CD4-positive, CD25-positive, alpha-beta regulatory T cell (primary cell): Measurements from ENCODE around the gene ME2. TPM values are rescaled to one million over a fixed set of nuclear protein-coding genes. Genes with fewer than 3 reads are reported as not detected.

Experiments
- ATAC-seq, 2 donors: fragments of 150-1000 bp; cut with Tn5 transposase; one replicate each; pipeline ENCODE4 v1.10.0; 2021; ENCODE audit warnings: low read depth in 2 of 2, moderate number of reproducible peaks in 2 of 2, moderate library complexity in 1 of 2
- DNase-seq, 3 donors: peaks; one replicate each; pipeline versions ENCODE4 v3.0.0 to v3.0.0-alpha.2; 2012 to 2022; ENCODE audit warnings: mixed read lengths in 1 of 3
- H3K27ac ChIP-seq: one replicate; pipeline ENCODE4 v1.7.0; 2013; ENCODE audit warnings: mild to moderate bottlenecking, low read length; ENCODE audit not compliant: insufficient read depth, poor library complexity, severe bottlenecking
- H3K27me3 ChIP-seq: one replicate; pipeline ENCODE4 v1.7.0; 2013; ENCODE audit warnings: low read length; ENCODE audit not compliant: control insufficient read depth, insufficient read depth
- H3K36me3 ChIP-seq: one replicate; pipeline ENCODE4 v1.7.0; 2013; ENCODE audit warnings: mild to moderate bottlenecking, low read length, moderate library complexity; ENCODE audit not compliant: control insufficient read depth, insufficient read depth
- H3K4me1 ChIP-seq: 2 replicates; pipeline ENCODE4 v1.7.0; 2013; ENCODE audit warnings: mild to moderate bottlenecking, low read length; ENCODE audit not compliant: insufficient read depth, control insufficient read depth, poor library complexity, severe bottlenecking
- H3K4me3 ChIP-seq: one replicate; pipeline ENCODE4 v1.7.0; 2013; ENCODE audit warnings: low read depth, mild to moderate bottlenecking, low read length, moderate library complexity
- H3K9me3 ChIP-seq, 2 experiments: 1 replicate in 1 of 2; 2 replicates in 1 of 2; pipeline ENCODE4 v1.7.0; 2013; ENCODE audit warnings: low read length in 2 of 2, mild to moderate bottlenecking in 1 of 2, moderate library complexity in 1 of 2; ENCODE audit not compliant: control insufficient read depth in 2 of 2
- H3K27ac Mint-ChIP-seq, 3 donors: one replicate each; pipeline ENCODE4 v1.8.0; 2020 to 2022; ENCODE audit warnings: mild to moderate bottlenecking in 3 of 3, mixed read lengths in 3 of 3, moderate library complexity in 2 of 3
- H3K27me3 Mint-ChIP-seq: one replicate; pipeline ENCODE4 v1.8.0; 2022; ENCODE audit warnings: mild to moderate bottlenecking, mixed read lengths
- H3K36me3 Mint-ChIP-seq: one replicate; pipeline ENCODE4 v1.8.0; 2020; ENCODE audit warnings: mixed read lengths
- H3K4me1 Mint-ChIP-seq, 4 donors: one replicate each; pipeline ENCODE4 v1.8.0; 2020 to 2022; ENCODE audit warnings: mixed read lengths in 4 of 4, mild to moderate bottlenecking in 1 of 4
- H3K4me3 Mint-ChIP-seq, 4 donors: one replicate each; pipeline ENCODE4 v1.8.0; 2020 to 2022; ENCODE audit warnings: mild to moderate bottlenecking in 4 of 4, mixed read lengths in 4 of 4, moderate library complexity in 3 of 4
- H3K9me3 Mint-ChIP-seq, 7 donors: one replicate each; pipeline ENCODE4 v1.8.0; 2020 to 2022; ENCODE audit warnings: mixed read lengths in 7 of 7, mild to moderate bottlenecking in 3 of 7, moderate library complexity in 2 of 7
- polyA plus RNA-seq, 4 donors: library from polyadenylated mRNA; unstranded; fragments of 300-500 nt; fragmentation: Illumina TruSeq; gene quantifications; one replicate each; pipeline ENCODE4 v1.2.3, GENCODE V29; 2021
- total RNA-seq: library from RNA; stranded (reverse); gene quantifications from one replicate; pipeline ENCODE4 v1.2.3, GENCODE V29; 2022

Gene ME2
- total and polyA plus RNA-seq, 5 donors from 2014 or later = 29.5 to 45.4 (median 39.7) TPM

DNA sequence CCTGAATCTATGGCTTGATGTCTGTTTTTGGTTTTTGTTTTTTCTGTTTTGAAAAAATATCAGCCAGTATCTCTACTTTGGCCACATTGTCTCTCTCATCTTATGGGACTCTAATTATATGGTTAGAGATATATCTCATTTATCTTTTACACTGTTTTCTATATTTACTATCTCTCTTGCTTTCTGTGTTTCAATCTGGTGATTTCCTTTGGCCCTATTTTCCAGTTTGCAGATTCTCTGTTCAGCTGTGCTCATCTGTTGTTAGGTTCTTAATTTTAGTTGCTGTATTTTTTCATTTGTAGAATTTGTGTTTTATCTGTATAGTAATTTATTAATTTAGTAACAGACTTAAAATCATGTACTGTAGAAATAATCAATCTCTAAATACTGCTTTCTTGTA lies 47.6 kb downstream of the ME2 start:
- H3K9me3 Mint-ChIP-seq = peaks cover 0 to 10% (median 4%) of the 10 kb centered on the region in 7 donors
- H3K4me1 Mint-ChIP-seq = no peaks in the 10 kb centered on the region
- Histone ChIP-seq H3K27me3 (no peaks in the 10 kb centered on the region), H3K36me3 (peaks cover 62% of the 10 kb centered on the region), H3K9me3 (peaks cover 0 to 2% of the 10 kb centered on the region in 2 experiments), H3K27ac (no peak overlapping the region), H3K4me1 (no peaks in the 10 kb centered on the region), H3K4me3 (no peak overlapping the region)
- DNase-seq (no peak), ATAC-seq (no peak)
- H3K4me3 Mint-ChIP-seq = no peak overlapping the region
- H3K27me3 Mint-ChIP-seq = no peaks in the 10 kb centered on the region
- H3K36me3 Mint-ChIP-seq = peaks cover 53% of the 10 kb centered on the region
- H3K27ac Mint-ChIP-seq = no peak overlapping the region

DNA sequence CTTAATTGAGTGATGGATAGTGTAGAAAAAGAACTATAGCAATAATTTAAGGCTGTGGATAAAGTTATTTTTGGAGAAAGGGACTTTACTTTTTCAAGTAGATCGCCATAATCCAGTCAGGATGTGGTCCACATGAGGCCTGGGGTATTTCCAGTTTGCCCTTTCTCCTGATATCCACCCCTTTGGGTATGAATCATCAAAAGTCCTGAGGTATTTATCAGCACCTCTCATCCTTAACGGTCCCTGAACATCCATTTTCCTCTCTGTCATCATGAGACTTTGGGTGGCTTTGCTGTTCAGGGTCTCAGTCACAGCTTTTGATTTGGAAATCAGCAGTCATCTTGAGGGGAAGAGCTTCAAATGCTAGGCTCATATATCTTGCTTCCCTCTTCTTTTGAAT lies 49.6 kb downstream of the ME2 start:
- ATAC-seq (no peak), DNase-seq (no peak)
- Histone ChIP-seq H3K4me1 (no peaks in the 10 kb centered on the region), H3K36me3 (peaks cover 53% of the 10 kb centered on the region), H3K9me3 (peaks cover 0 to 2% of the 10 kb centered on the region in 2 experiments), H3K4me3 (no peak overlapping the region), H3K27me3 (no peaks in the 10 kb centered on the region), H3K27ac (no peak overlapping the region)
- Mint-ChIP-seq H3K4me1 (no peaks in the 10 kb centered on the region), H3K27ac (peak overlapping the region in 1 of 3 donors; percentile 20), H3K4me3 (no peak overlapping the region), H3K27me3 (no peaks in the 10 kb centered on the region), H3K9me3 (peaks cover 0 to 10% (median 4%) of the 10 kb centered on the region in 7 donors), H3K36me3 (peaks cover 49% of the 10 kb centered on the region)

DNA sequence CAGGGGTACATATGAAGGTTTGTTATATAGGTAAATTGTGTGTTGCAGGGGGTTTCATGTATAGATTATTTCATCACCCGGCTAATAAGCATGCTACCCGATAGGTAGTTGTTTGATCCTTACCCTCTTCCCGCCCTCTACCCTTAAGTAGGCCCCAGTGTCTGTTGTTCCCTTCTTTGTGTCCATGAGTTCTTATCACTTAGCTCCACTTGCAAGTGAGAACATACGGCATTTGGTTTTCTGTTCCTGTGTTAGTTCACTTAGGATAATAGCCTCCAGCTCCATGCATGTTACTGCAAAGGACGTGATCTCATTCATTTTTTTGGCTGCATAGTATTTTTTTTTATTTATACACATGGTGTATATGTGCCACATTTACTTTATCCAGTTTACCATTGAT lies 54.8 kb downstream of the ME2 start:
- Histone ChIP-seq H3K36me3 (peaks cover 24% of the 10 kb centered on the region), H3K27me3 (no peaks in the 10 kb centered on the region), H3K9me3 (no peaks in the 10 kb centered on the region), H3K4me1 (no peaks in the 10 kb centered on the region), H3K27ac (no peak overlapping the region), H3K4me3 (no peak overlapping the region)
- no peaks in the 10 kb centered on the region for H3K9me3 Mint-ChIP-seq
- no peaks in the 10 kb centered on the region for H3K27me3 Mint-ChIP-seq
- peak overlapping the region in 1 of 3 donors; percentile 21 for H3K27ac Mint-ChIP-seq
- H3K36me3 Mint-ChIP-seq = peaks cover 23% of the 10 kb centered on the region
- H3K4me1 Mint-ChIP-seq = peaks cover 0 to 4% (median 0%) of the 10 kb centered on the region in 4 donors
- ATAC-seq = no peak
- no peak for DNase-seq
- H3K4me3 Mint-ChIP-seq = no peak overlapping the region

DNA sequence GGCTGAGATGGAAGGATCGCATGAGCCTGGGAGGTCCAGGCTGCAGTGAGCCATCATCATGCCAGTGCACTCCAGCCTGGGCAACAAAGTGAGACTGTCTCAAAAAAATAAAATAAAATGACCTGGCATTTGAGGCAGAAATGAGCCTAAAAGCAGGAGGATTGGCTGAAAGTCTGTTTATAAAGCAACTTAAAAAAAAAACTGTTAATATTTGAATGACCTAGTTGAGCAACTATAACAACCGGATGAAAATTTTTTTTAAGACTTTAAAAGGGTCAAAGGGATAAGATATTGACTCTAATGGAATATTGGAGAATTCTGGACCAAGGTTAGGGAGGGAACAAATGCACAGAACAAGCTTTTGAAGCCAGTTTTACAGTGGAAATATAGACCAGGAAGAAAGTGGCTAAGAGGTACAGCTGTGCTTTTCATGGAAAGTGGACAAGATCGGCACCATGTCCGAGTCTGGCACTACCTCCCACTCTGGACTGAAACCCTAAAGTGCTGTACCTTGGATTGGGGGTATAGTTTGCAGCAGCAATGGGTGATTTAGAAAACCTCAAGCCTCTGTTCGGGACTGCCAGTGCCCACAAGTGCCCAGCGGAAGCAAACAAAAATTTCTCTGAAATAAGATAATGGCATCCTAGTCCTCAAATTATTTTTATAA lies 55.8 kb downstream of the ME2 start:
- peaks cover 24% of the 10 kb centered on the region for H3K36me3 Mint-ChIP-seq

DNA sequence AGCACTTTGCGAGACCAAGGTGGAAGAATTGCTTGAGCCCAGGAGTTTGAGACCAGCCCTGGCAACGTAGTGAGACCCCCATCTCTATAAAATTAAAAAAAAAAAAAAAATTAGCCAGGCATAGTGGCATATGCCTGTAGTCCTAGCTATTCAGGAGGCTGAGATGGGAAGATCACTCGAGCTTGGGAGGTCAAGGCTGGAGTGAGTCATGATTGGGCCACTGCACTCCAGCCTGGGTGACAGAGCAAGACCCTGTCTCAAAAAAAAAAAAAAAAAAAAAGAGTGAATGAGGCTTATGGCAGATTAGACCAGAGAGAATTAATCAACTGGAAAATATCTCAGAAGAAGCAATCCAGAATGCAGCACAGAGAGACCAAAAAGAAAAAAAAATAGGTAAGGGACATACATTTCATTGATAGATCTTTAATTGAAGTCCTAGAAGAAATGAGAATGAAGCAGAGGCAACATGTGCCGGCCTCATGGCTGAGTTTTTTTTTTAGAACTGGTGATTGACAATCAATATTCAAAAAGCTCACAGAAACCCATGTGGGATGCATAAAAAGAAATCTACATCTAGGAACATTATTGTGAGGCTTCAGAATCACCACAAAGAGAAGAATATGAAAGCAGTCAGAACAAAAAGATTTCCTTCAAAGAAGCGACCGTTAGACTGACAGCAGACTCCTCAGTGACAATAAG lies 56.7 kb downstream of the ME2 start:
- Mint-ChIP-seq H3K4me3 (no peak overlapping the region), H3K9me3 (no peaks in the 10 kb centered on the region), H3K4me1 (peaks cover 0 to 6% (median 0%) of the 10 kb centered on the region in 4 donors), H3K36me3 (peaks cover 23% of the 10 kb centered on the region), H3K27me3 (no peaks in the 10 kb centered on the region), H3K27ac (peak overlapping the region in 1 of 3 donors; percentile 20)
- no peaks in the 10 kb centered on the region for H3K27me3 ChIP-seq
- H3K36me3 ChIP-seq = peaks cover 22% of the 10 kb centered on the region
- no peaks in the 10 kb centered on the region for H3K9me3 ChIP-seq
- no peaks in the 10 kb centered on the region for H3K4me1 ChIP-seq
- ATAC-seq = no peak
- no peak overlapping the region for H3K4me3 ChIP-seq
- no peak overlapping the region for H3K27ac ChIP-seq
- no peak for DNase-seq

More for the DNA sequence above, 55.8 kb downstream of the ME2 start:
- Histone ChIP-seq H3K9me3 (no peaks in the 10 kb centered on the region), H3K36me3 (peaks cover 17% of the 10 kb centered on the region), H3K27ac (no peak overlapping the region), H3K4me3 (no peak overlapping the region), H3K27me3 (no peaks in the 10 kb centered on the region), H3K4me1 (no peaks in the 10 kb centered on the region)
- no peak overlapping the region for H3K4me3 Mint-ChIP-seq
- ATAC-seq (no peak), DNase-seq (no peak)
- H3K27me3 Mint-ChIP-seq = no peaks in the 10 kb centered on the region
- H3K4me1 Mint-ChIP-seq = peaks cover 0 to 6% (median 0%) of the 10 kb centered on the region in 4 donors
- no peaks in the 10 kb centered on the region for H3K9me3 Mint-ChIP-seq
- H3K27ac Mint-ChIP-seq = no peak overlapping the region

DNA sequence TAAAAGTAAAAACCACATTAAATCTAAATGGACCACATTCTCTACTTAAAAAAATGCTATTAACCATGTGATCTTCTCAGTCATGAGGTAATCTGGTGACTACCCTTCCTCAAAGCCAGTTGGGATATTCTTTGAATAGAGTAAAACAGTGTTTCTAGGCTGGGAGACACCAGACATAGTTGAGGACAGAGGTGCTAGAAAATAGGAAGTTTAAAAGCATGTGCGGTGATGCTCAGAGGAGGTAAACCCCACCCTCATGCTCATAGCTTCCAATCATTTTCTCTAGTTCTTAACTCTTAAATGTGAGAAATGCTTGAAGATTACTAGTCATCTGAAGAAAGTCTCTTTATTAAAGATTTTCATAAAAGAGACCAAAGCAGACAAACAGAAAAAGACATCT lies 58.3 kb downstream of the ME2 start:
- Histone ChIP-seq H3K4me1 (no peaks in the 10 kb centered on the region), H3K27me3 (no peaks in the 10 kb centered on the region), H3K36me3 (peaks cover 23% of the 10 kb centered on the region), H3K27ac (no peak overlapping the region), H3K4me3 (no peak overlapping the region), H3K9me3 (no peaks in the 10 kb centered on the region)
- no peaks in the 10 kb centered on the region for H3K27me3 Mint-ChIP-seq
- no peak overlapping the region for H3K4me3 Mint-ChIP-seq
- no peaks in the 10 kb centered on the region for H3K9me3 Mint-ChIP-seq
- ATAC-seq (no peak), DNase-seq (no peak)
- peak overlapping the region; percentile 62 to 92 (median 69) for H3K27ac Mint-ChIP-seq
- peaks cover 24% of the 10 kb centered on the region for H3K36me3 Mint-ChIP-seq
- H3K4me1 Mint-ChIP-seq = peaks cover 0 to 6% (median 0%) of the 10 kb centered on the region in 4 donors

DNA sequence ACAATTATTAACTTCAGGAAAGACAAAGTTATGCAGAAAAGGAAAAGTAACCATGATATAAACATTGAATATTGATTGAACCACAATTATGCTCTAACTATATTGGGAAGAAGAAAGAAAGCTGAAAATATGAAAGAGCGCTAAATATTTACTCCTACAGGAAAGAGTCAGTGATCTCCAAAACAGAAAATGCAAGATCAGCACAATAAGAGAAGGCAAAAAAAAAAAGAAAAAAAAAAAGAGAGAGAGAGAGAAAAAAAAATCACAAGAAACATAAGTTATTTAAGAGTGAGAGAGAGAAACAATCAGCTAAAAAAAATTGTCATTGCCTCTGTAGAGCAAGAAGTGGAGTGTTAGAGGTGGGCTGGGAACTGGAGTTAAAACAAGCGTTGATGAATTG lies 60.0 kb downstream of the ME2 start:
- Histone ChIP-seq H3K4me3 (no peak overlapping the region), H3K9me3 (no peaks in the 10 kb centered on the region), H3K27me3 (no peaks in the 10 kb centered on the region), H3K4me1 (no peaks in the 10 kb centered on the region), H3K36me3 (peaks cover 22% of the 10 kb centered on the region), H3K27ac (no peak overlapping the region)
- no peak for ATAC-seq
- no peaks in the 10 kb centered on the region for H3K9me3 Mint-ChIP-seq
- H3K27me3 Mint-ChIP-seq = no peaks in the 10 kb centered on the region
- peak overlapping the region in 1 of 3 donors; percentile 86 for H3K27ac Mint-ChIP-seq
- H3K4me1 Mint-ChIP-seq = peaks cover 0 to 6% (median 0%) of the 10 kb centered on the region in 4 donors
- DNase-seq = no peak
- peaks cover 18% of the 10 kb centered on the region for H3K36me3 Mint-ChIP-seq
- H3K4me3 Mint-ChIP-seq = no peak overlapping the region
